Astrocyte of the cerebellum (primary cell): ENCODE data around the gene CREBZF.
A peak's percentile ranks its signal among the peaks of the same experiment; 100 is the strongest.

Experiments used
- DNase-seq: peaks from one replicate; pipeline ENCODE4 v3.0.0-alpha.2; 2011; ENCODE audit warnings: low read depth
- H3K4me3 ChIP-seq: 2 replicates; pipeline ENCODE4 v1.5.1; 2011; ENCODE audit warnings: mild to moderate bottlenecking, low read depth, low read length, moderate library complexity
- CTCF ChIP-seq: IDR thresholded peaks from 2 replicates; pipeline ENCODE4 v1.5.1; 2012; ENCODE audit warnings: low read length, low read depth, moderate library complexity, mild to moderate bottlenecking; ENCODE audit errors: missing control alignments
- in situ Hi-C: cut with HindIII; loops from 2 replicates; pipeline ENCODE4 v1.10.0; 2017; ENCODE audit warnings: low sequenced_read_pairs

The CREBZF gene

DNA sequence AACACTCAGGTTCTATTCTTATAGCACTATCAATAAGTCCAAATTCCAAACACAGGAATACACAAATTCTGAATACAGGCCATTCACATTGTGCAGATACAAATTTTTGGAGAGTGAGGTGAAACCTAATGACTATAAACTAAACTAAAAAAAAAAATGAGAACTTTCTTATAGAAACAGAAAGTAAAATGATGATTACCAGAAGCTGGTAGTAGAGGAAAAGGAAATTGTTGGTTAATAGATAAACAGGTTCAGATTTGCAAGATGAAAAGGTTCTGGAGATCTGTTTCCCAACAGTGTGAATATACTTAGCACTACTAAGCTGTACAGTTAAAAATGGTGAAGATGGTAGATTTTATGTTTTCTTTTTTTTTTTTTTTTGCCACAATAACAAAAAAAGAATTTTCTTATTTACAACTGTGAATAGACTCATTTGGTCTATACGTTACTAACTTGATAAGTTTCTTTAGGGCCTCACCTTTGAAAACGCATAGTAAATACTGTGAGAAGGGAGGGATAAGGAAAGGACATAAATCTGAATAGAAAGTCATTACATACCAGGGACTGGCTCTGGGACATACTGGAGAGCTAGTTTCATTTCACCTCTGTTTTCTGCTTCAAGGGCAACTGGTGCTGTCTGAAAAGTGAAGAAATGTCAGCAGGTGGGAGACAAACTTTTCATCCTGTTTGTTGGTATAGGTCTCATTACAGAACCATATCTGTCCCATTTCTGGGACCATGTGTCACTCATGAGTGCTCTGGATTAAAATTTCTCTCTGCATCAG lies 35.2 kb upstream of the CREBZF start:
- DNase-seq: no peak
- in situ Hi-C loops: no loop called here
- H3K4me3 ChIP-seq: no peak overlapping the region
- no peak for TF ChIP-seq CTCF

DNA sequence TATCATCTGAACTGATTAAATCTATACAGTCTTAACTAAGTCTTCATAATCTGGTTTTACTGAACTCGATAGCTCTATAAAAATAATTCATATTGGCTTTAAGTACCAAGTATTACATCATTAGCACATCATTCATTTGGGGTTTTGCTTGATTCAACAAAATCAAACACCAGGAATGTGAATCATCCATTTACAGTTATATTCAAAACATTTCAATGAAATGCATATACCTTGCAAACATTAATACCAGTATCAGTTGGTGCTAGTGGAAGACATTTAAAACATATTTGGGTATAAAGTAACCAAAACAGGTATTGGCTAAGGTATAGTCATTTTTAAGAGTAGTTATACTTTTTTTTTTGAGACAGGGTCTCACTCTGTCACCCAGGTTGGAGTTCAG lies 33.3 kb upstream of the CREBZF start:
- no peak for DNase-seq
- TF ChIP-seq CTCF: no peak

GRCh38 chr11:85697747-85698146 lies 32.8 kb upstream of the CREBZF start:
- in situ Hi-C loops: no loop called here
- DNase-seq: no peak
- H3K4me3 ChIP-seq: no peak overlapping the region
- no peak for TF ChIP-seq CTCF

More for the DNA sequence above, 33.3 kb upstream of the CREBZF start:
- no peak overlapping the region for H3K4me3 ChIP-seq
- in situ Hi-C loops: no loop called here

GRCh38 chr11:85695546-85695945 lies 30.6 kb upstream of the CREBZF start:
- no peak for DNase-seq
- H3K4me3 ChIP-seq: no peak overlapping the region
- in situ Hi-C loops: no loop called here
- no peak for TF ChIP-seq CTCF

DNA sequence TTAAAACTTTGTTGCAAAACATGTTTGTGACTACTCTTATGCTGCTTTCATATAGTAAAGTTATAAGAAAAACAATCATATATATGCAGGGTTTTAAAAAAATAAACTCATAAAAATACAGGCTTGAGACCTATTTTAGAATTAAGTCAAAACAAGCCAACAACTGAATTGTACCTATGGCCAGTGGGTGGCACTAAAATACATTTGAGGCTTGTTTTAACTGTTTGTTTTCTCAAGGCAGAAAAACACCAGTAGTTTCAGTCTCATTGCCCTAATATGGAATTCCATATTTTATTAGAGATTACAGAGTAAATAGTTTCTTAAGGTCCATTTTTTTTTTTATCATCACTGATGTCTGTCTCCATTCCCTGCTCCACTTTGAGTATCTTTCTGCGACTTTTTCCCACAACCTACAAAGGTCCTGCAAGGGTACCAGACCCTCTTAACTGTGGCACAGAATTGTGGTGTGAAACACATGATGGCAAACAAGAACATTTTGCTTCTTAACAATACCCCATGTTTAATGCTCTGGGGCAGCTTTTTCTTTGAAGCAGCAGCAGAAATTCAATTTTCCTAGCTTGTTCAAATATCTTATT lies 29.6 kb upstream of the CREBZF start:
- no peak overlapping the region for H3K4me3 ChIP-seq
- peak; percentile 36 for TF ChIP-seq CTCF
- in situ Hi-C loops: no loop called here
- peak; percentile 40 for DNase-seq

GRCh38 chr11:85685820-85686459 lies 21.0 kb upstream of the CREBZF start, which contains the start of gene CCDC89:
CCDC89 (minus strand) TSS chr11:85686195; CDS start chr11:85686130, 65 bp downstream.
- in situ Hi-C loops: no loop called here
- no peak for TF ChIP-seq CTCF
- DNase-seq: peak; percentile 96
- peak within 1 kb of the TSS; percentile 38 for H3K4me3 ChIP-seq
